Mucosa of gallbladder (tissue), 1 donor: ENCODE measurements around the gene SLC35A5. TPM values are rescaled to one million over a fixed set of nuclear protein-coding genes. Genes with fewer than 3 reads are reported as not detected.

Experiments
- DNase-seq: peaks from one replicate; pipeline ENCODE4 v3.0.0-alpha.2; 2020; ENCODE audit warnings: low spot score
- total RNA-seq: library from RNA; stranded (reverse); gene quantifications from one replicate; pipeline ENCODE4 v1.2.1, GENCODE V29; 2021
- donor health status: DM: no; HTN: no; CAD: no.

Gene SLC35A5
- total RNA-seq, 1 donor from 2014 or later = 37.5 TPM

- no peak for DNase-seq
Measured at GRCh38 chr3:112623213-112623612, 61.4 kb downstream of the SLC35A5 start.

- DNase-seq = no peak
Measured at GRCh38 chr3:112623717-112624116, 61.9 kb downstream of the SLC35A5 start.

- DNase-seq = no peak
Measured at GRCh38 chr3:112627419-112627818, 65.6 kb downstream of the SLC35A5 start.

- no peak for DNase-seq
Measured at GRCh38 chr3:112627919-112628466, 66.1 kb downstream of the SLC35A5 start.

GRCh38 chr3:112629425-112629824, 67.6 kb downstream of the SLC35A5 start:
- DNase-seq = peak; percentile 52

GRCh38 chr3:112631257-112631656, 69.4 kb downstream of the SLC35A5 start:
- no peak for DNase-seq

GRCh38 chr3:112632596-112632995, 70.8 kb downstream of the SLC35A5 start:
- no peak for DNase-seq

- no peak for DNase-seq
Measured at GRCh38 chr3:112633191-112633590, 71.3 kb downstream of the SLC35A5 start.

- DNase-seq = no peak
Measured at GRCh38 chr3:112633757-112634156, 71.9 kb downstream of the SLC35A5 start.

- DNase-seq = no peak
Measured at GRCh38 chr3:112634786-112635541, 73.1 kb downstream of the SLC35A5 start.

Other genes with a start within 250 kb of the SLC35A5 start
- gene CD200, start 228.9 kb upstream of the SLC35A5 start, total RNA-seq = 10.5 TPM
- 0.81 TPM for gene BTLA, start 62.6 kb upstream of the SLC35A5 start, total RNA-seq
- gene ATG3, start 83 bp upstream of the SLC35A5 start, total RNA-seq = 43.2 TPM
- gene CCDC80, start 79.1 kb downstream of the SLC35A5 start, total RNA-seq = 67.8 TPM